MM.1S (cell line): ENCODE results near the gene LVRN.
"Not testable (repeated sequence)": the region's sequence is repeated elsewhere in the genome, so short reads cannot be mapped to it uniquely, and the experiment has no call there.

Source experiments
- DNase-seq: peaks from one replicate; pipeline ENCODE4 v3.0.0-alpha.2; 2015
- H2AFZ ChIP-seq: fragments of 300-600 bp; sonication (generic); 2 replicates; pipeline ENCODE4 v1.6.0; 2016; ENCODE audit warnings: antibody characterized with exemption, low read length
- H3F3A ChIP-seq: fragments of 300-600 bp; sonication (generic); 2 replicates; pipeline ENCODE4 v1.6.1; 2016; ENCODE audit warnings: mild to moderate bottlenecking, antibody characterized with exemption, low read length, moderate library complexity, mixed read lengths; ENCODE audit not compliant: insufficient read depth
- H3K27ac ChIP-seq: fragments of 300-600 bp; sonication (generic); 2 replicates; pipeline ENCODE4 v1.5.1; 2016; ENCODE audit warnings: mild to moderate bottlenecking, low read length
- H3K27me3 ChIP-seq: fragments of 300-600 bp; sonication (generic); replicated peaks from 2 replicates; pipeline ENCODE4 v1.6.0; 2016; ENCODE audit warnings: low read length; ENCODE audit not compliant: insufficient read depth
- H3K36me3 ChIP-seq: fragments of 300-600 bp; sonication (generic); replicated peaks from 2 replicates; pipeline ENCODE4 v1.6.1; 2016; ENCODE audit warnings: mild to moderate bottlenecking, low read length, mixed read lengths; ENCODE audit not compliant: insufficient read depth
- H3K4me1 ChIP-seq: fragments of 300-600 bp; sonication (generic); 2 replicates; pipeline ENCODE4 v1.6.1; 2016; ENCODE audit warnings: low read length, mixed read lengths
- H3K4me2 ChIP-seq: fragments of 300-600 bp; sonication (generic); 2 replicates; pipeline ENCODE4 v1.6.0; 2016; ENCODE audit warnings: low read depth, low read length
- H3K4me3 ChIP-seq: fragments of 300-600 bp; sonication (generic); 2 replicates; pipeline ENCODE4 v1.5.1; 2016; ENCODE audit warnings: low read length, mixed read lengths
- H3K79me2 ChIP-seq: fragments of 300-600 bp; sonication (generic); 2 replicates; pipeline ENCODE4 v1.6.1; 2016; ENCODE audit warnings: mixed run types, low read length, mixed read lengths
- H3K9ac ChIP-seq: fragments of 300-600 bp; sonication (generic); 2 replicates; pipeline ENCODE4 v1.6.1; 2016; ENCODE audit warnings: low read length, mixed read lengths
- H3K9me2 ChIP-seq: fragments of 300-600 bp; sonication (generic); replicated peaks from 2 replicates; pipeline ENCODE4 v1.6.1; 2016; ENCODE audit warnings: mild to moderate bottlenecking, low read length, mixed read lengths; ENCODE audit not compliant: insufficient read depth
- H3K9me3 ChIP-seq: fragments of 300-600 bp; sonication (generic); replicated peaks from 2 replicates; pipeline ENCODE4 v1.6.1; 2016; ENCODE audit warnings: mild to moderate bottlenecking, low read length, mixed read lengths; ENCODE audit not compliant: insufficient read depth
- H4K20me1 ChIP-seq: fragments of 300-600 bp; sonication (generic); 2 replicates; pipeline ENCODE4 v1.6.1; 2016; ENCODE audit warnings: mild to moderate bottlenecking, low read length, moderate library complexity, mixed read lengths; ENCODE audit not compliant: insufficient read depth
- EZH2 ChIP-seq: fragments of 300-600 bp; sonication (generic); optimal IDR thresholded peaks from 2 replicates; pipeline ENCODE3; 2017; ENCODE audit warnings: low read depth, mild to moderate bottlenecking, antibody characterized with exemption, low read length, mixed read lengths
- EZH2phosphoT487 ChIP-seq: fragments of 300-600 bp; sonication (generic); IDR thresholded peaks from 2 replicates; pipeline ENCODE4 v1.6.1; 2018; ENCODE audit warnings: antibody characterized with exemption, low read length
- TF ChIP-seq, protein P1 (sequence below): fragments of 300-600 bp; sonication (generic); IDR thresholded peaks from 2 replicates; pipeline ENCODE4 v1.5.1; 2016; ENCODE audit warnings: antibody characterized with exemption, low read length, mixed read lengths

The LVRN gene, protein sequence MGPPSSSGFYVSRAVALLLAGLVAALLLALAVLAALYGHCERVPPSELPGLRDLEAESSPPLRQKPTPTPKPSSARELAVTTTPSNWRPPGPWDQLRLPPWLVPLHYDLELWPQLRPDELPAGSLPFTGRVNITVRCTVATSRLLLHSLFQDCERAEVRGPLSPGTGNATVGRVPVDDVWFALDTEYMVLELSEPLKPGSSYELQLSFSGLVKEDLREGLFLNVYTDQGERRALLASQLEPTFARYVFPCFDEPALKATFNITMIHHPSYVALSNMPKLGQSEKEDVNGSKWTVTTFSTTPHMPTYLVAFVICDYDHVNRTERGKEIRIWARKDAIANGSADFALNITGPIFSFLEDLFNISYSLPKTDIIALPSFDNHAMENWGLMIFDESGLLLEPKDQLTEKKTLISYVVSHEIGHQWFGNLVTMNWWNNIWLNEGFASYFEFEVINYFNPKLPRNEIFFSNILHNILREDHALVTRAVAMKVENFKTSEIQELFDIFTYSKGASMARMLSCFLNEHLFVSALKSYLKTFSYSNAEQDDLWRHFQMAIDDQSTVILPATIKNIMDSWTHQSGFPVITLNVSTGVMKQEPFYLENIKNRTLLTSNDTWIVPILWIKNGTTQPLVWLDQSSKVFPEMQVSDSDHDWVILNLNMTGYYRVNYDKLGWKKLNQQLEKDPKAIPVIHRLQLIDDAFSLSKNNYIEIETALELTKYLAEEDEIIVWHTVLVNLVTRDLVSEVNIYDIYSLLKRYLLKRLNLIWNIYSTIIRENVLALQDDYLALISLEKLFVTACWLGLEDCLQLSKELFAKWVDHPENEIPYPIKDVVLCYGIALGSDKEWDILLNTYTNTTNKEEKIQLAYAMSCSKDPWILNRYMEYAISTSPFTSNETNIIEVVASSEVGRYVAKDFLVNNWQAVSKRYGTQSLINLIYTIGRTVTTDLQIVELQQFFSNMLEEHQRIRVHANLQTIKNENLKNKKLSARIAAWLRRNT

DNA sequence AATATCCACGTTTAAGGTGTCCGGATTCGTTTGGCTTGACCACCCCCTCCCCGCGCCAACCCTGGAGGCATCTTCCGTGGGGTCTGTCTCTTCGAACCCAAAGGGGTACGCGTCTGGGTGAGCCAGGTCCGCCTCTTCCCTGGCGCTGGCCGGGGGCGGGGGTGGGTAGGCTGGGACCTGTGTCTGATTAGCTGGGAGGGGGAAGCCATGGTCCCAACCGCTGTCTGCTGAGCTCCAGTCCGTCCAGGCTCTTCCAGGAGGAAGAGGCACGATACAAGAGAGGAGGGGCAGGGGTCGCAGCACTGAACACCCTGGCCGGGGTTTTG, at the start of gene LVRN:
Gene LVRN (plus strand): TSS at position 237 of the 326 bp plus-strand sequence. CDS start 143 bp downstream, outside the sequence.
- no peaks in the 10 kb centered on the region for H3K4me1 ChIP-seq
- no peaks in the 10 kb centered on the region for H3K36me3 ChIP-seq
- no peak within 1 kb of the TSS for H3K27ac ChIP-seq
- H3K4me2 ChIP-seq: no peak within 1 kb of the TSS
- H3K9ac ChIP-seq: no peak within 1 kb of the TSS
- DNase-seq: no peak
- no peaks in the 10 kb centered on the region for H3F3A ChIP-seq
- no peaks in the 10 kb centered on the region for H4K20me1 ChIP-seq
- TF ChIP-seq EZH2 (no peak), EZH2phosphoT487 (no peak)
- TF ChIP-seq, protein P1, sequence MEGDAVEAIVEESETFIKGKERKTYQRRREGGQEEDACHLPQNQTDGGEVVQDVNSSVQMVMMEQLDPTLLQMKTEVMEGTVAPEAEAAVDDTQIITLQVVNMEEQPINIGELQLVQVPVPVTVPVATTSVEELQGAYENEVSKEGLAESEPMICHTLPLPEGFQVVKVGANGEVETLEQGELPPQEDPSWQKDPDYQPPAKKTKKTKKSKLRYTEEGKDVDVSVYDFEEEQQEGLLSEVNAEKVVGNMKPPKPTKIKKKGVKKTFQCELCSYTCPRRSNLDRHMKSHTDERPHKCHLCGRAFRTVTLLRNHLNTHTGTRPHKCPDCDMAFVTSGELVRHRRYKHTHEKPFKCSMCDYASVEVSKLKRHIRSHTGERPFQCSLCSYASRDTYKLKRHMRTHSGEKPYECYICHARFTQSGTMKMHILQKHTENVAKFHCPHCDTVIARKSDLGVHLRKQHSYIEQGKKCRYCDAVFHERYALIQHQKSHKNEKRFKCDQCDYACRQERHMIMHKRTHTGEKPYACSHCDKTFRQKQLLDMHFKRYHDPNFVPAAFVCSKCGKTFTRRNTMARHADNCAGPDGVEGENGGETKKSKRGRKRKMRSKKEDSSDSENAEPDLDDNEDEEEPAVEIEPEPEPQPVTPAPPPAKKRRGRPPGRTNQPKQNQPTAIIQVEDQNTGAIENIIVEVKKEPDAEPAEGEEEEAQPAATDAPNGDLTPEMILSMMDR: no peak
- H3K9me2 ChIP-seq: no peaks in the 10 kb centered on the region
- H2AFZ ChIP-seq: no peak within 1 kb of the TSS
- no peaks in the 10 kb centered on the region for H3K79me2 ChIP-seq
- H3K9me3 ChIP-seq: no peaks in the 10 kb centered on the region
- H3K27me3 ChIP-seq: no peaks in the 10 kb centered on the region
- H3K4me3 ChIP-seq: no peak within 1 kb of the TSS

DNA sequence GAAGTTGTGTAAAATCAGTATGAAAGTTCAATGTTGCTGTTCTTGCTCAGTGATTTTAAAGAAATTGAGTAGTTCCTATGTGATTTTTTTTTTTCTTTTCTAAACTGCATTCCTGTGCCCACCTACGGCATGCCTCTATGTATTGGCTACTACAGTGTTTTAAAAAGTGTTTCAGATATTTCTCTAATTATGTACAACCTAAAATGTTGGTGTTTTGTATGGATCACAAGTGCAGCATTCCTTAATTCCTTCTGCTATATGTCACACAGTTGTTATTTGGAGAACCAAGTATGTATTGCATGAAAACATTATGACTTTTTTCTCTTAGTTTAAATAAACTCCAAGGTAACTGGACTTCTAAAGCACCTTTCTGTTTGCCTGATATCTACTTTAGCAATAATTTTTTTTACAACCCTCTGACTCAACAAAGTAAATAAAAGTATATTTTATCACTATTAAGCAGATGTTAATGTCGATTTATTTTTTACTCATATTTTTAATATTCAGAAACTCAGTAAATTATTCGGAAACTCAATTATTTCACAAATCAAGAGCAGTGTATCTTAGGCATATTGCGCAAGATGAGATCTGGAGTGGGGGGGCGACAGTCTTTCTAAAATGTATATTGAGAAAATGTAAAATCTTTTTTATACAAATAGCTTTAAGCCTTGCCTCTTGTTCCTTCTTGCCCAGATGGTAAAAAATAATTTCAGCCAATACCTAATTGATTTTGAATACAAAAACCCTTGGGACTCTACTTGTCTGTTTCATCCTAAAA, 48.5 kb upstream of the LVRN start:
- H3K9me2 ChIP-seq, H3K36me3 ChIP-seq, H3K9me3 ChIP-seq, H3K4me1 ChIP-seq, H3K79me2 ChIP-seq, H3K9ac ChIP-seq, H3K4me3 ChIP-seq, H3K4me2 ChIP-seq, H3K27ac ChIP-seq, H2AFZ ChIP-seq, H3K27me3 ChIP-seq, H3F3A ChIP-seq, H4K20me1 ChIP-seq, DNase-seq: not testable (repeated sequence)

DNA sequence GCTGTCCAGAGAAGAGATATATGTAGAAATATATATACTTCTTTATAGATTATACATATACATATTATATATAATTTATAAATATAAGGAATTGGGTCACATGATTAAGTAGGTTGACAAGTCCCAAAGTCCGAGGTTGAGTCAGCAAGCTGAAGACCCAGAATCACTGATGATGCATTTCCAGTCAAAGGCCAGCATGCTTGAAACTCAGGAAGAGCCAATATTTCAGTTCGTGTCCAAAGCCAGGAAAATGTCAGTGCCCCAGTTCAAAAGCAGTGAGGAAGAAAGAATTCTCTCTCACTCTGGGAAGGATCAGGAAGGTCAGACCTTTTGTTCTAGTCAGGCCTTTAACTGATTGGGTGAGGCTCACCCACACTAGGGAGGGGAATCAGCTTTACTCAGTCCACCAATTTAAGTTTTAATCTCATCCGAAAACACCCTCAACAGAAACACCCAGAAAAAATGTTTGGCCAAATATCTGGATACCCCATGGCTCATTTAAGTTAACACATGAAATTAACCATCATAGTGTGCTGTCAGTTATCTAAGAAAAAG, 42.0 kb upstream of the LVRN start:
- Histone ChIP-seq H3K4me3 (no peak overlapping the region), H3K9me2 (no peaks in the 10 kb centered on the region), H3K27me3 (no peaks in the 10 kb centered on the region), H3K9ac (no peak overlapping the region), H3K4me2 (no peak overlapping the region), H3K4me1 (no peaks in the 10 kb centered on the region), H3K79me2 (no peaks in the 10 kb centered on the region), H3K36me3 (no peaks in the 10 kb centered on the region), H3K9me3 (no peaks in the 10 kb centered on the region), H4K20me1 (no peaks in the 10 kb centered on the region), H2AFZ (no peak overlapping the region), H3K27ac (no peak overlapping the region), H3F3A (no peaks in the 10 kb centered on the region)
- no peak for DNase-seq
- TF ChIP-seq EZH2phosphoT487 (no peak), EZH2 (no peak)
- TF ChIP-seq, protein P1: no peak

DNA sequence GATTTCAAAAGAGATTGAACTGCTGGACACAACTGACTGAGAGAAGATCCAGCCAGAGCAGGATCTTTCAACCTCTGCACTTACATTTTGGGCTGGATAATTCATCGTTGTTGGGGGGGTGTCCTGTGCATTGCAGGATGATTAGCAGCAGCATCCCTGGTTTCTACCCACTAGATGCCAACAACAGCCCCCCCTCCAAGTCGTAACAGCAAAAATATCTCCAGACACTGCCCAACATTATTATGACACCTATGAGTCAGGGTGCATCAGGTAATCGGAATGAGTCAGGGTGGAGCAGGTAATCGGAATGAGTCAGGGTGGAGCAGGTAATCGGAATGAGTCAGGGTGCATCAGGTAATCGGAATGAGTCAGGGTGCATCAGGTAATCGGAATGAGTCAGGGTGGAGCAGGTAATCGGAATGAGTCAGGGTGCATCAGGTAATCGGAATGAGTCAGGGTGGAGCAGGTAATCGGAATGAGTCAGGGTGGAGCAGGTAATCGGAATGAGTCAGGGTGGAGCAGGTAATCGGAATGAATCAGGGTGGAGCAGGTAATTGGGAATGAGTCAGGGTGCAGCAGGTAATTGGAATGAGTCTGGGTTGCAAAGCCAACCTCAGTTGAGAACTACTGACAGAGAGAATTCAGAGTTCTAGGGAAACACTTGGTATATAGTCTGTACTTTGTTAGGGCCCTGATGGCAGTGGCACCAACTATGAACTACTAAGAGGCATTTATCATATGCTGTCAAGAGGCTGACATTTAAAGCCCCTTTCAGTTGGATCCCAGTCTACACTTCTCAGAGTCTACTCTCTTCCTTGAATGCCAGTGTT, 33.5 kb upstream of the LVRN start:
- not testable (repeated sequence) for H3K4me2 ChIP-seq, H3K27ac ChIP-seq, H3F3A ChIP-seq, H3K36me3 ChIP-seq, DNase-seq, H3K9me3 ChIP-seq, H2AFZ ChIP-seq, H4K20me1 ChIP-seq, H3K4me3 ChIP-seq, H3K9ac ChIP-seq, H3K27me3 ChIP-seq, H3K79me2 ChIP-seq, H3K9me2 ChIP-seq, H3K4me1 ChIP-seq

DNA sequence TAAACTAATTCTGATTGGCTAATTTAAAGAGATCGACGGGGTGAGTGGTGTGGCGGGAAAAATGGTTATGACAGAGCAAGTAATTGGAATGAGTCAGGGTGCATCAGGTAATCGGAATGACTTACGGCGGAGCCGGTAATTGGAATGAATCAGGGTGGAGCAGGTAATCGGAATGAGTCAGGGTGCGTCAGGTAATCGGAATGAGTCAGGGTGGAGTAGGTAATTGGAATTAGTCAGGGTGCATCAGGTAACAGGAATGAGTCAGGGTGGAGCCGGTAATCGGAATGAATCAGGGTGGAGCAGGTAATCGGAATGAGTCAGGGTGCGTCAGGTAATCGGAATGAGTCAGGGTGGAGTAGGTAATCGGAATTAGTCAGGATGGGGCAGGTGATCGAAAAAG, 32.1 kb upstream of the LVRN start:
- not testable (repeated sequence) for H3K4me3 ChIP-seq, H3K9me2 ChIP-seq, H3K27ac ChIP-seq, H3K27me3 ChIP-seq, H3K4me1 ChIP-seq, H3K9ac ChIP-seq, H3K36me3 ChIP-seq, H3K9me3 ChIP-seq, H3K4me2 ChIP-seq, H2AFZ ChIP-seq, H3F3A ChIP-seq, H4K20me1 ChIP-seq, DNase-seq, H3K79me2 ChIP-seq
